ENCODE measurements around the gene HSPB9.

The HSPB9 gene

GRCh38 chr17:42146911-42147607, 24.5 kb downstream of the HSPB9 start:
- DNase-seq, result no peak

DNA sequence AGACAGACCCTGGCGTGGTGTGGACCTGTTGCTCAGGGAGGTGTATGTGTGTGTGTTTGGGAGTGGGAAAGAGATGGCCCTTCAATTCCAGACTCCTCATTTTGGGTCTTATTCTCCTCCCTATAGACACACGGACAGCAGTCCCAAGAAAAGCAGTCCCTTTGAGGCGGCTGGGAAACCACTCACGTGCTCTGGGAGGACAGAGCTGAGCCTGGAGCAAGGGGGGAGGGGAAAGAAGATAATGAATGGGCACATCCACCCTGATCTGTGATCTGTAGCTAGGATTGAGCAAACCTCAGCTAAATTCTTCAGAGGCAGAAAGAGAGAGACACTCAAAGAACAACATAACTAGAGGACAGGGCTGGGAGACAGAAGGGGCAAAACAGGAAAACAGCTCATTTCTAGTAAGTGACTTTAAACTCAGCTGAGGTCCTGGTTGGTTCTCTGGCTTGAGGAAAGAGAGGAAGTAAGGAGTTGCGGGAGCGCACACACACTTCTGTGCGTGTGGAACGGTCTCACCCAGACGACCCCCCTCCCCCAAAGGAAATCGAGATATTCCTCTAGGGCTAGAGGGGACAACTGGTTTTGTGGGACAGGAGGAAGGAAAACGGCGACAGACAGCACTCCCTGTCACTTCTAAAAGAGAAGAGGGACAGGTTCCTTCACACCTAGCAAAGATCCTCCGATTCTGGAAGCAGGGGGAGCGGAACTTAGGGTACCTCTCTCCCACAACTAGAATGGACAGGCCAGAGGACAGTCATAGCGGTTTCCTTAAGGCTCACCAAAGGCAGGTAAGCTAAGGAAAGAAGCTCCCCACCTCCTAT, 31.5 kb downstream of the HSPB9 start:
- DNase-seq, result no peak

DNA sequence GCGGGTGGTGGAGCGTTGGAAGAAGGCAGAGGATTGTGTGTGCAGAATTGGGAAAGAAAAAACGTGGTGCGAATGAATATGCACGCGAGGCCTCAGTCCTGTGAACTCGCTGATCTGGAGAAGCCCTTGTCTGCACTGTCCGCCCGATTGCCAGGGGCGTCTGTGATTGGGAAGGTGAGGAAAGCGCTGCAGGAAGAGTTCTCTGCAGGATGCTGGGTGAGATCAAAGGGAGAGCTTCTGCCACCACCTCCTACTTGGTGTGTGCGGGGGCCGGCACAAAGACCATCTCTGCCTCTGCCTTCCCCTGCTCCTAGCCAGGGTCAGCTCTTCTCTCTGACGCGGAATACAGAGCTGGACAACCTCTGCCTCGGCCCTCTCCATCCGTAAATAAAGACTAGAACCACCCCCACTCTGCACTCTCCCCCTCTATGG, 33.0 kb downstream of the HSPB9 start:
- DNase-seq, result no peak

DNA sequence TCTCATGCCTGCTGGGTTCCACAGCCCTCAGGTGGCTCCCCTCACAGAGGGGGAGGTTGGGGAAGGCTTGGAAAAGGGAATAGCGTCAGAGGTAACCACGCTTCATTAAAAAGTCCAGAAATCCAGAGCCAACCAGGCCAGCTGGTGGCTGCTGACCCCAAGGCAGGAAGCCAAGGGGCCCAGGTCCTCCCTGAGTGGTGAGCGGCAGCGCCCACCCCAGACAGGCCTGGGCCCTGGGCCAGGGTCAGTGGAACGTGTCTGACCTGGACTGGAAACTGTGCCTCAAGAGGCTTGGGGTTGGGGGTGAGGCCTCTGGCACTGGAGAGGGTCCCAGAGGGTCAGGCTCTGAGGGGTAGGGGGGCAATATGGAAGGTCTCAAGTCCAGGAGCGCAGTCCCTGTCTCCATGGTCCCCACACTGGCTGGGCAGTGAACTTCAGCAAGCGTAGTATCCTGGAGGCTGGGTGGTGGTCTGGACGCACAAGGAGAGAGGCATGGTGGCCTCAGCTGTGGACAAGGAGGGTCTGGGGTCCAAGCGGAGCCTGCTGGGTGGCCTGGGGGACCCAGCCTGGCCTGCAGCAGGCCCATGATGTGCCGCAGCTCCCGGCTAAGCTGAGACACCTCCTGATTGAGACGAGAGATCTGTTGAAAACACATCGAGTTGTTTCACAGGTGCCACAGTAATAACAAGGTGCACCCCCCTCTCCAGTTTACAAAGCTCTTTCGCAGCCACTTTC, 37.4 kb downstream of the HSPB9 start:
- DNase-seq, result no peak

GRCh38 chr17:42160531-42160910, 37.9 kb downstream of the HSPB9 start:
- DNase-seq, result no peak

GRCh38 chr17:42163113-42163512, 40.5 kb downstream of the HSPB9 start:
- DNase-seq, result no peak

GRCh38 chr17:42163696-42164407, 41.2 kb downstream of the HSPB9 start:
- DNase-seq, result no peak

DNA sequence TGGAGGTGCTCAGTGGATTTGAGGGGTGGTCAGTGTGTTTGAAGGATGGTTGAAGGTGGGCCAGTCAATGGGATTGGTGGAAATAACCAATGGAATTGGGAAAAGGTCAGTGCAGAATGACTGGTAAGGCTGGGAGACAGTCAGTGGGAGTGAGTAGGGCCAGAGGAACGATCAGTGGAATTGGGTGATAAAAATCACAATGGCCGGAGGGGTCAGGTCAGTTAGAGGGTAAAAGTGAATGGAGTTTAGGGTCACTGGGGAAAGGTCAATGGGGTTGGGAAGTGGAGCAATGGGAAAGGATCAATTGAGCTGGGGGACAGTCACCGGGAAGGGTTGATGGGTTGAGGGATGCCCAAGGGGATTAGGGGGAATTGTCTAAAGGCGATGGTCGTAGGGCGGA, 43.1 kb downstream of the HSPB9 start:
- no peak for DNase-seq

DNA sequence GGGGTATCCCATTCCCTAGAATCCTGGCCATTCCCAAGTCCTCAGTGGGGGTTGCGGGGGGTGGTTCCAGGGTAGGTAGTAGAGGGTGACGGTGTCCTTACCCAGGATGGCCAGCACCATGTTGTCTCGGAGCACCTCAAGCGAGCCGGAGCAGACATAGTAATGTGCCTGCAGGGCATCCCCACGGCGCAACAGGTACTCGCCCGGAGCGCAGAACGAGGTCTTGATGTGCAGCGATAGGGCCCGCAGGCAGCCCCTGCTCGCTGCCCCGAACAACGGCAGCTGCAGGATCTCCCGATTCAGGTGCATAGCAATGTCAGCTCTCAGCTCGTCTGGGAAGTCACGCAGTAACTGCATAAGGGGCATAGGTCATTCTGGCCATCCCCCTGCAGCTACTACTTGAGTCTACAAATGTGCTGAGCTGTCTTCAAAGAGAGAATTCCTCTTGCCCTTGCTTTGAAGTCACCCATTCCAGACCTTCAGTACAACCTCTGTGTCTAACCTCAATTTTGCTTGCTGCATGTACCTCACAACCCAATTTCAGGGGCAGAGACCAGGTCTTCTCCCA, 43.7 kb downstream of the HSPB9 start:
- no peak for DNase-seq

DNA sequence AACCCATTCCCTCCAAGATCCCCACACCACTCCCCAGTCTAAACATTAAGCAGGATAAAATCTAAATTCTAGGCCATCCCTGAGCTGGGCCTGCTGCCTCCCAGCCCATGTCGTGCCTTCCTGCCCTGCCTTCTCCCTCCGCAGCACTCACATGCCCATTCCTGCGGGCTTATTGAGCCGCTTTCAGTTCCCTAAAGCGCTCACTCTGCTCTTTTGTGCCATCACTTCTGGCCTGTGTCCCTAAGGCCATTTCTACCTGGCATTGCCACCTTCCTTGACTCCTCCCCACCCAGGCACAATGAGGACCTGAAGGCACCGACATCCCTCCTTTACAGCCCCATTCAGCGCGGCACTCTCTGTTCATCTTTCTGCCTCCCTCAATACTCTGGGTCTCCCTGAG, 45.2 kb downstream of the HSPB9 start:
- no peak for DNase-seq

DNA sequence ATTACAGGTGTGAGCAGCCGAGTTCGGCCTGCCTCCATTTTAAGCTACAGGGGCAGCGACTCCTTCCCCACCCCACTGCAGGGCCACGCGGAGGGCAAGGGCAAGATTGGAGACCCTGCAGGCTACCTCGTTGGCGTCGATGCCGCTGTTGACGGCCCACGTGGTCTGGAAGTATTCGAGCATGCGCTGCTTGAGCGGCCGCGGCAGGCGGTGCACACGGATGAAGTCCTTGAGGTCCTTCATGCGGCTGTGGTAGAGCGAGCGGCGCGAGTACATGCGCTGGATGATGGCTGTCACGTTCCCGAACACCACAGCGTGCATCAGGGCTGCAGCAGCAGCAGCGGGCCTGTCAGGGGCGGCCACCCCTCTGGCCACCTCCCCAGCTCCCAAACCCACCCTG, 46.7 kb downstream of the HSPB9 start:
- DNase-seq, result no peak

DNA sequence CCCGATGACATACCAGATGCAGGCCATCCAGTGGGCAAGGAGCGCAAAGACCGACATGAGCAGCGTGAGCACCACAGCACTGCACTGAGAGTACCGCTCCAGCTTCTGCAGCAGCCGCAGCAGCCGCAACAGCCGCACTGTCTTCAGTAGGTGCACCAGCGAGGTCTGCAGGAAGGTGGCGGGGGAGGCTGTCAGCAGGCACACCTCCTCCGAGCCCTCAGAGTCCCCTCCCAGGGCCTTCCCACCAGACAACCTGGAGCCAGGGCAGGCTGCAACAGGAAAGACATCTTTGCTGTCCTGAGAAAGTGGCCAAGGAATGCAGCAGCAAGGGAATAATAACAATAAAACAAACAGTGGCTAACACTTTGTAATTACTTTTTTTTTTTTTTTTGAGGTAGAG, 49.2 kb downstream of the HSPB9 start:
- no peak for DNase-seq
